HepG2 (cell line): Measurements from ENCODE around the gene TK1. TPM values are rescaled to one million over a fixed set of nuclear protein-coding genes. Genes with fewer than 3 reads are reported as not detected.

Experiments
- ARID2 ChIP-seq: sonication (generic); formaldehyde crosslinking; IDR thresholded peaks from 2 replicates; pipeline ENCODE4 v1.8.1; 2022; ENCODE audit warnings: mild to moderate bottlenecking, missing genetic modification reagents, borderline replicate concordance
- CC2D1A ChIP-seq: sonication (generic); formaldehyde crosslinking; IDR thresholded peaks from 2 replicates; pipeline ENCODE4 v1.8.1; 2023; ENCODE audit warnings: mild to moderate bottlenecking, missing genetic modification reagents
- ELF4 ChIP-seq: sonication (generic); formaldehyde crosslinking; IDR thresholded peaks from 2 replicates; pipeline ENCODE4 v1.5.0; 2020; ENCODE audit warnings: missing genetic modification reagents, mild to moderate bottlenecking, moderate library complexity, borderline replicate concordance
- ERF ChIP-seq: IDR thresholded peaks from 2 replicates; pipeline ENCODE4 v1.6.1; 2018; ENCODE audit warnings: missing biosample characterization, missing genetic modification reagents
- FOSL2 ChIP-seq: sonication (generic); formaldehyde crosslinking; IDR thresholded peaks from 2 replicates; pipeline ENCODE4 v1.4.0; 2020; ENCODE audit warnings: missing genetic modification reagents
- HOXA7 ChIP-seq: sonication (generic); formaldehyde crosslinking; IDR thresholded peaks from 2 replicates; pipeline ENCODE4 v1.8.1; 2022; ENCODE audit warnings: mild to moderate bottlenecking, missing genetic modification reagents, moderate library complexity
- MYNN ChIP-seq: sonication (generic); formaldehyde crosslinking; IDR thresholded peaks from 2 replicates; pipeline ENCODE4 v1.4.0; 2020; ENCODE audit warnings: mild to moderate bottlenecking, low read depth, missing genetic modification reagents
- NFRKB ChIP-seq: fragments of 450-650 bp; IDR thresholded peaks from 2 replicates; pipeline ENCODE4 v1.6.1; 2017
- NR2F6 ChIP-seq, 2 experiments: IDR thresholded peaks; 2 replicates each; pipeline ENCODE4 v1.6.1; 2016; ENCODE audit warnings: antibody characterized with exemption in 1 of 2, mild to moderate bottlenecking in 1 of 2
- PHF20 ChIP-seq: sonication (generic); formaldehyde crosslinking; IDR thresholded peaks from 2 replicates; pipeline ENCODE4 v1.5.0; 2020; ENCODE audit warnings: mild to moderate bottlenecking, missing genetic modification reagents
- PTBP1 ChIP-seq: fragments of 200-400 bp; formaldehyde crosslinking; IDR thresholded peaks from 2 replicates; pipeline ENCODE4 v1.6.1; 2018; ENCODE audit warnings: low read length, low read depth; ENCODE audit not compliant: poor library complexity, severe bottlenecking
- ZEB1 ChIP-seq: IDR thresholded peaks from 2 replicates; pipeline ENCODE4 v1.6.1; 2012; ENCODE audit warnings: mild to moderate bottlenecking, low read depth, inconsistent platforms; ENCODE audit not compliant: insufficient replicate concordance
- ZFP41 ChIP-seq: sonication (generic); formaldehyde crosslinking; IDR thresholded peaks from 2 replicates; pipeline ENCODE4 v1.4.0; 2020; ENCODE audit warnings: mild to moderate bottlenecking, missing genetic modification reagents, borderline replicate concordance
- ZNF138 ChIP-seq: sonication (generic); formaldehyde crosslinking; IDR thresholded peaks from 2 replicates; pipeline ENCODE4 v1.5.0; 2020; ENCODE audit warnings: mild to moderate bottlenecking, low read depth, missing genetic modification reagents
- ZNF224 ChIP-seq: sonication (generic); formaldehyde crosslinking; IDR thresholded peaks from 2 replicates; pipeline ENCODE4 v1.5.0; 2020; ENCODE audit warnings: mild to moderate bottlenecking, missing genetic modification reagents
- ZNF33A ChIP-seq: sonication (generic); formaldehyde crosslinking; IDR thresholded peaks from 2 replicates; pipeline ENCODE4 v1.5.1; 2020; ENCODE audit warnings: missing genetic modification reagents, mild to moderate bottlenecking, moderate library complexity, borderline replicate concordance
- ZNF501 ChIP-seq: sonication (generic); formaldehyde crosslinking; IDR thresholded peaks from 2 replicates; pipeline ENCODE4 v1.5.1; 2020; ENCODE audit warnings: mild to moderate bottlenecking, moderate library complexity, missing genetic modification reagents
- polyA plus RNA-seq, 8 experiments: library from polyadenylated mRNA; depleted of rRNA in 3 of 8; stranded (reverse) in 7 of 8; unstranded in 1 of 8; fragments of >200 nt; fragmentation: Illumina TruSeq in 4 of 8; extraction: Trizol in 4 of 8; gene quantifications; 2 replicates each; pipeline versions ENCODE4 v1.2.1 to v1.2.3, GENCODE V29; 2011 to 2016; ENCODE audit warnings: low read depth in 4 of 8, missing spikeins in 1 of 8, mixed read lengths in 1 of 8; ENCODE audit not compliant: insufficient read depth in 1 of 8
- total RNA-seq, 5 experiments: library from RNA; depleted of rRNA; stranded (reverse); fragments of >200 nt; fragmentation: Illumina TruSeq; extraction: Trizol; gene quantifications; 2 replicates each; pipeline ENCODE4 v1.2.3, GENCODE V29; 2016; ENCODE audit warnings: low read depth in 1 of 5
- TF ChIP-seq, protein P1 (sequence below): sonication (generic); formaldehyde crosslinking; IDR thresholded peaks from 2 replicates; pipeline ENCODE4 v1.4.0; 2020; ENCODE audit warnings: mild to moderate bottlenecking, missing genetic modification reagents
- TF ChIP-seq, protein P2 (sequence below): IDR thresholded peaks from 2 replicates; pipeline ENCODE4 v1.6.1; 2016; ENCODE audit warnings: mild to moderate bottlenecking
- TF ChIP-seq, protein P3 (sequence below): IDR thresholded peaks from 2 replicates; pipeline ENCODE4 v1.6.1; 2016
- TF ChIP-seq, protein P4 (sequence below): sonication (generic); formaldehyde crosslinking; IDR thresholded peaks from 2 replicates; pipeline ENCODE4 v1.4.0; 2020; ENCODE audit warnings: mild to moderate bottlenecking, missing genetic modification reagents
- TF ChIP-seq, protein P5 (sequence below): sonication (generic); formaldehyde crosslinking; IDR thresholded peaks from 2 replicates; pipeline ENCODE4 v1.4.0; 2020; ENCODE audit warnings: missing genetic modification reagents
- TF ChIP-seq, protein P6 (sequence below): sonication (generic); formaldehyde crosslinking; IDR thresholded peaks from 2 replicates; pipeline ENCODE4 v1.4.0; 2020; ENCODE audit warnings: missing genetic modification reagents

TK1 gene
- total and polyA plus RNA-seq, 2 of the 13 experiments (the other 11 are each of a cell fraction or from before 2014, with no cell fraction given): 45.0 to 96.0 TPM

DNA sequence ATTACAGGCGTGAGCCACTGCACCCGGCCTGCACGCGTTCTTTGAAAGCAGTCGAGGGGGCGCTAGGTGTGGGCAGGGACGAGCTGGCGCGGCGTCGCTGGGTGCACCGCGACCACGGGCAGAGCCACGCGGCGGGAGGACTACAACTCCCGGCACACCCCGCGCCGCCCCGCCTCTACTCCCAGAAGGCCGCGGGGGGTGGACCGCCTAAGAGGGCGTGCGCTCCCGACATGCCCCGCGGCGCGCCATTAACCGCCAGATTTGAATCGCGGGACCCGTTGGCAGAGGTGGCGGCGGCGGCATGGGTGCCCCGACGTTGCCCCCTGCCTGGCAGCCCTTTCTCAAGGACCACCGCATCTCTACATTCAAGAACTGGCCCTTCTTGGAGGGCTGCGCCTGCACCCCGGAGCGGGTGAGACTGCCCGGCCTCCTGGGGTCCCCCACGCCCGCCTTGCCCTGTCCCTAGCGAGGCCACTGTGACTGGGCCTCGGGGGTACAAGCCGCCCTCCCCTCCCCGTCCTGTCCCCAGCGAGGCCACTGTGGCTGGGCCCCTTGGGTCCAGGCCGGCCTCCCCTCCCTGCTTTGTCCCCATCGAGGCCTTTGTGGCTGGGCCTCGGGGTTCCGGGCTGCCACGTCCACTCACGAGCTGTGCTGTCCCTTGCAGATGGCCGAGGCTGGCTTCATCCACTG is 27.3 kb upstream of the TK1 start, which contains the start of gene BIRC5 (continued):
- TF ChIP-seq HOXA7 (CRISPR knock-in tag): peak; percentile 81; the same call in 1 of the 2 replicates
- TF ChIP-seq, protein P1, sequence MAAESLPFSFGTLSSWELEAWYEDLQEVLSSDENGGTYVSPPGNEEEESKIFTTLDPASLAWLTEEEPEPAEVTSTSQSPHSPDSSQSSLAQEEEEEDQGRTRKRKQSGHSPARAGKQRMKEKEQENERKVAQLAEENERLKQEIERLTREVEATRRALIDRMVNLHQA (CRISPR knock-in tag): no peak; the same call in 1 of the 2 replicates
- TF ChIP-seq, protein P2, sequence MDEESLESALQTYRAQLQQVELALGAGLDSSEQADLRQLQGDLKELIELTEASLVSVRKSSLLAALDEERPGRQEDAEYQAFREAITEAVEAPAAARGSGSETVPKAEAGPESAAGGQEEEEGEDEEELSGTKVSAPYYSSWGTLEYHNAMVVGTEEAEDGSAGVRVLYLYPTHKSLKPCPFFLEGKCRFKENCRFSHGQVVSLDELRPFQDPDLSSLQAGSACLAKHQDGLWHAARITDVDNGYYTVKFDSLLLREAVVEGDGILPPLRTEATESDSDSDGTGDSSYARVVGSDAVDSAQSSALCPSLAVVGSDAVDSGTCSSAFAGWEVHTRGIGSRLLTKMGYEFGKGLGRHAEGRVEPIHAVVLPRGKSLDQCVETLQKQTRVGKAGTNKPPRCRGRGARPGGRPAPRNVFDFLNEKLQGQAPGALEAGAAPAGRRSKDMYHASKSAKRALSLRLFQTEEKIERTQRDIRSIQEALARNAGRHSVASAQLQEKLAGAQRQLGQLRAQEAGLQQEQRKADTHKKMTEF (CRISPR knock-in tag): peak; percentile 93
- TF ChIP-seq ZNF33A: no peak
- peak; percentile 74 for TF ChIP-seq PHF20 (CRISPR knock-in tag)
- no peak; the same call in 1 of the 2 replicates for TF ChIP-seq FOSL2
- TF ChIP-seq MYNN: no peak
- no peak for TF ChIP-seq ELF4 (CRISPR knock-in tag)
- TF ChIP-seq ZNF224 (CRISPR knock-in tag): peak; percentile 76; the same call in 1 of the 2 replicates
- no peak for TF ChIP-seq PTBP1
- TF ChIP-seq, protein P3, sequence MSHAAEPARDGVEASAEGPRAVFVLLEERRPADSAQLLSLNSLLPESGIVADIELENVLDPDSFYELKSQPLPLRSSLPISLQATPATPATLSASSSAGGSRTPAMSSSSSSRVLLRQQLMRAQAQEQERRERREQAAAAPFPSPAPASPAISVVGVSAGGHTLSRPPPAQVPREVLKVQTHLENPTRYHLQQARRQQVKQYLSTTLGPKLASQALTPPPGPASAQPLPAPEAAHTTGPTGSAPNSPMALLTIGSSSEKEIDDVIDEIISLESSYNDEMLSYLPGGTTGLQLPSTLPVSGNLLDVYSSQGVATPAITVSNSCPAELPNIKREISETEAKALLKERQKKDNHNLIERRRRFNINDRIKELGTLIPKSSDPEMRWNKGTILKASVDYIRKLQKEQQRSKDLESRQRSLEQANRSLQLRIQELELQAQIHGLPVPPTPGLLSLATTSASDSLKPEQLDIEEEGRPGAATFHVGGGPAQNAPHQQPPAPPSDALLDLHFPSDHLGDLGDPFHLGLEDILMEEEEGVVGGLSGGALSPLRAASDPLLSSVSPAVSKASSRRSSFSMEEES (CRISPR knock-in tag): peak; percentile 75
- TF ChIP-seq ERF (CRISPR knock-in tag): peak; percentile 90; the same call in 1 of the 2 replicates
- TF ChIP-seq ZEB1: no peak
- TF ChIP-seq ARID2: peak; percentile 89; the same call in 1 of the 2 replicates
- no peak for TF ChIP-seq NR2F6 (IDR thresholded peaks at IDR 0.05)
- TF ChIP-seq NR2F6 (CRISPR knock-in tag; IDR thresholded peaks at IDR 0.05): 0 out of 2 replicates have a peak, but pooled peaks have one; percentile 24
- peak; percentile 95 for TF ChIP-seq ZNF501 (CRISPR knock-in tag)
- TF ChIP-seq, protein P4, sequence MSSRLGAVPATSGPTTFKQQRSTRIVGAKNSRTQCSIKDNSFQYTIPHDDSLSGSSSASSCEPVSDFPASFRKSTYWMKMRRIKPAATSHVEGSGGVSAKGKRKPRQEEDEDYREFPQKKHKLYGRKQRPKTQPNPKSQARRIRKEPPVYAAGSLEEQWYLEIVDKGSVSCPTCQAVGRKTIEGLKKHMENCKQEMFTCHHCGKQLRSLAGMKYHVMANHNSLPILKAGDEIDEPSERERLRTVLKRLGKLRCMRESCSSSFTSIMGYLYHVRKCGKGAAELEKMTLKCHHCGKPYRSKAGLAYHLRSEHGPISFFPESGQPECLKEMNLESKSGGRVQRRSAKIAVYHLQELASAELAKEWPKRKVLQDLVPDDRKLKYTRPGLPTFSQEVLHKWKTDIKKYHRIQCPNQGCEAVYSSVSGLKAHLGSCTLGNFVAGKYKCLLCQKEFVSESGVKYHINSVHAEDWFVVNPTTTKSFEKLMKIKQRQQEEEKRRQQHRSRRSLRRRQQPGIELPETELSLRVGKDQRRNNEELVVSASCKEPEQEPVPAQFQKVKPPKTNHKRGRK (CRISPR knock-in tag): no peak; the same call in 1 of the 2 replicates
- TF ChIP-seq, protein P5, sequence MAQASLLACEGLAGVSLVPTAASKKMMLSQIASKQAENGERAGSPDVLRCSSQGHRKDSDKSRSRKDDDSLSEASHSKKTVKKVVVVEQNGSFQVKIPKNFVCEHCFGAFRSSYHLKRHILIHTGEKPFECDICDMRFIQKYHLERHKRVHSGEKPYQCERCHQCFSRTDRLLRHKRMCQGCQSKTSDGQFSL (CRISPR knock-in tag): no peak
- TF ChIP-seq, protein P6, sequence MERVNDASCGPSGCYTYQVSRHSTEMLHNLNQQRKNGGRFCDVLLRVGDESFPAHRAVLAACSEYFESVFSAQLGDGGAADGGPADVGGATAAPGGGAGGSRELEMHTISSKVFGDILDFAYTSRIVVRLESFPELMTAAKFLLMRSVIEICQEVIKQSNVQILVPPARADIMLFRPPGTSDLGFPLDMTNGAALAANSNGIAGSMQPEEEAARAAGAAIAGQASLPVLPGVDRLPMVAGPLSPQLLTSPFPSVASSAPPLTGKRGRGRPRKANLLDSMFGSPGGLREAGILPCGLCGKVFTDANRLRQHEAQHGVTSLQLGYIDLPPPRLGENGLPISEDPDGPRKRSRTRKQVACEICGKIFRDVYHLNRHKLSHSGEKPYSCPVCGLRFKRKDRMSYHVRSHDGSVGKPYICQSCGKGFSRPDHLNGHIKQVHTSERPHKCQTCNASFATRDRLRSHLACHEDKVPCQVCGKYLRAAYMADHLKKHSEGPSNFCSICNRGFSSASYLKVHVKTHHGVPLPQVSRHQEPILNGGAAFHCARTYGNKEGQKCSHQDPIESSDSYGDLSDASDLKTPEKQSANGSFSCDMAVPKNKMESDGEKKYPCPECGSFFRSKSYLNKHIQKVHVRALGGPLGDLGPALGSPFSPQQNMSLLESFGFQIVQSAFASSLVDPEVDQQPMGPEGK (CRISPR knock-in tag): peak; percentile 50; the same call in 1 of the 2 replicates
- no peak for TF ChIP-seq ZNF138 (CRISPR knock-in tag)
- no peak for TF ChIP-seq NFRKB
- TF ChIP-seq ZFP41 (CRISPR knock-in tag): no peak
- peak; percentile 86; the same call in 1 of the 2 replicates for TF ChIP-seq CC2D1A (CRISPR knock-in tag)
